HK-2 (cell line): ENCODE measurements around the gene PRKCD.

Experiments
- DNase-seq: peaks from one replicate; pipeline ENCODE4 v3.0.0-alpha.2; 2018; ENCODE audit not compliant: unreplicated experiment

PRKCD gene

GRCh38 chr3:53232641-53233377 lies 71.8 kb downstream of the PRKCD start:
- no peak for DNase-seq

GRCh38 chr3:53234130-53234840 lies 73.3 kb downstream of the PRKCD start:
- no peak for DNase-seq

GRCh38 chr3:53234841-53235232 lies 73.8 kb downstream of the PRKCD start:
- no peak for DNase-seq

- DNase-seq: no peak
Observed at GRCh38 chr3:53235545-53235944, 74.5 kb downstream of the PRKCD start.

- peak; percentile 68 for DNase-seq
Observed at GRCh38 chr3:53236112-53236841, 75.3 kb downstream of the PRKCD start.

- peak; percentile 79 for DNase-seq
Observed at GRCh38 chr3:53238051-53238850, 77.2 kb downstream of the PRKCD start.

- DNase-seq: no peak
Observed at GRCh38 chr3:53238886-53239285, 77.9 kb downstream of the PRKCD start.

- no peak for DNase-seq
Observed at GRCh38 chr3:53239800-53240199, 78.8 kb downstream of the PRKCD start.

GRCh38 chr3:53240989-53241972 lies 80.3 kb downstream of the PRKCD start:
- DNase-seq: no peak

- no peak for DNase-seq
Observed at GRCh38 chr3:53242155-53242554, 81.1 kb downstream of the PRKCD start.
